ENCODE data around the gene EFNB2. TPM values are rescaled to one million over a fixed set of nuclear protein-coding genes. Genes with fewer than 3 reads are reported as not detected.
A peak's percentile ranks its signal among the peaks of the same experiment; 100 is the strongest.

EFNB2 gene
- total RNA-seq, 1 donor from 2014 or later: 33.1 TPM

GRCh38 chr13:106525865-106526264 is 9.6 kb downstream of the EFNB2 start:
- DNase-seq: no peak

GRCh38 chr13:106524108-106524507 is 11.4 kb downstream of the EFNB2 start:
- no peak for DNase-seq

DNA sequence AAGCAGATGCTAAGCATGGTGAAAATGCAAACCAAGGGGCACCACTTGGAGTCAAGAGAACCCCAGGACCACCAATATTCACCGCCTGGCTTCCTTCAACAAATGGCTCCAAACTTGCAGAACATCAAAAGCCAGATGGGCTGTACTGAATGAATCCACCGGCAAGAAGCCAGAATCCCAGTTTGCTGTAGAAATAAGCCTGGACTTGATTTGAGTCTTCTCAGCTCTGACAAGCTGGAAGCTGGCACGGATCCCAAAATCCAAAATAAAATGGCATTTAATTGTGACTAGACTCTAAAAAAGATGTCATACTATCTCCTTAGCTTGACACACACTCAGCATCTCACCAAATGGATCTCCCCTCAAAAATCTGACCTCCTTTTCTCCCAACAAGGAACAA is 11.9 kb downstream of the EFNB2 start:
- peak; percentile 67 for DNase-seq

DNA sequence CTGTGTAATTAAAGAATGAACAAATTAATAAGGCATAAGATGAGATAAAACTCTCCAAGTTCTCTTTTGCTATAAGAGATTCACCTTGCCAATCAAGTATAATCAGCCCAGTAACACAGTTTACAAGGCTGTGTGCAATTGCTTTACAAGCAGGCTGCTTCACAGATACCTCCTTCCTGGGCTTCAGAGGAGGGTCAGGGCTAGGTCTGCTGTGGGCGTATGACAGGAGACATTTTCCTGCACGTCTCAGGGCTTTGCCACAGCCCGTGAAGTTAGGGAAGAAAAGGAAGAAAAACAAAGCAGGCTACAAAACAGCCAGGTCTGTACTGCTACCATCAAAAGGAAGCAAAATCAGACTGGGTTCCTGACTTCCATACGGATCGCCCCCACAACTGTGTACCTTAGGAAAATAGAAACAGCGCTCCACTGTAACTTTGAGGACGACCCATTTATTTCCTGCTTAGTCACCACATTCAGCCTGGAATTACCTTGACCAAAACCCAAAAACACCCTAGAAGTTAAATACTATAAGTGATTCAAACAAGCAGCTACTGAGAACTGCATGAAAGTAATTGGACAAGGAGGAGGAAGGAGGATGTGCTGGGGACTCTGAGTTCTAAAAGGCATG is 12.4 kb downstream of the EFNB2 start:
- DNase-seq: no peak

DNA sequence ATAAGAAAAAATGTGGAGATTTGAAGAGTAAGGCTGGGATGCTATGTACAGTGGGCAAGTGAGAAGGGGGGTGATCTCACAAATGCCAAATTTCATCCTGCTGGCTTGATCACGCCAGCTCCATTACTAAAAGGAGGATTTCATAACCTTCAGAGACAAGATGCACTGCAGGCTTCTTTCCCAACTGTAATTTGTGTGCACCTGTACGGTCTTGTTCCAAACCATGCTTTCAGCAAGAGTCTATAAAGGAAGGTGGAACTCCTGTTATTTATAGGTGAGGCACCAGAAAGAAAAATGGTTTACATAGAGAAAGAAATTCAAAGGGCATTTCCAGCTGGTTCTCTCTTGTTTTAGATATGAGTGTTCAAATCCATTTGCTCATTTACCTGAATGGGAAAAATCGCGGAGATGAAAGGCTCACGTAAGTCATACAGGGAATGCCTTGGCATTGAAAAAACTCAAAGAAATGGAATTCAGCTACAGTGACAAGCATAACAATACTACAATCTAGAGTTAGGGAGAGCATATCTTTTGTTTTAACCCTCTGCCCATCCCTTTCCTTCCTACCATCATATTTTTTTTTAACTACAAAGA is 13.3 kb downstream of the EFNB2 start:
- DNase-seq: no peak

DNA sequence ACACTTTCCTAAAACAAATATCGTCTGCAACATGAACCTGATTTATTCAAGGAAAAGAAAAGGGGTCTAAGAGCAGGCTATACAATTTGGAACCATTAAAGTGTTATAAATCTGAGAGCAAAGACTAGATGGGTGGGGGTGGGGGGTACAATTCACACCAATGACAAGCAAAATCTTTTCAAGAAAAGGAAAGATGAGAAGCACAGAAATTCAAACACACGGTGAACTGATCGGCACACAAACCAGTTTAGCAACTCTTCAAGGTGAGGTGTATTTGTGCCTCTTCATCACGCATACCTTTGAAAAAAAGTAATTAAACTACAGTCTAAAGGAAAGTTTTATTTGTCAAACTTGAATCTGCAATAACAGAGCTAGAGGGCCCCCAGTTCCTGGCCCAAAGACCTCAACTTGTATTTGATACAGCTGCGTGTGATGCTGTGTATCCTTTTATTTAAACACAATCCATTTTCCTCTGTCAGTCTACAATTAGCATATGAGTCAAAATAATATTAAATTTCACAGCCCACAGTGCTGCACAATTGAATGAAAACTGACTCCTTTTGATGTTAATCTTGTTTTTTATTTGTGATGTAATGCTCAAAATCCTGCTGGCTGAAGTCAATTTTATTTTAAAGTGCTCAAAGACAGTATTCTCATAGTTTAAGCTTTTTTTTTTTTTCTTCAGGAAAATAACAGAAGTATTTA is 14.2 kb downstream of the EFNB2 start:
- no peak for DNase-seq

GRCh38 chr13:106520251-106521054 is 15.0 kb downstream of the EFNB2 start:
- DNase-seq: peak; percentile 70

GRCh38 chr13:106518512-106518911 is 16.9 kb downstream of the EFNB2 start:
- DNase-seq: no peak

DNA sequence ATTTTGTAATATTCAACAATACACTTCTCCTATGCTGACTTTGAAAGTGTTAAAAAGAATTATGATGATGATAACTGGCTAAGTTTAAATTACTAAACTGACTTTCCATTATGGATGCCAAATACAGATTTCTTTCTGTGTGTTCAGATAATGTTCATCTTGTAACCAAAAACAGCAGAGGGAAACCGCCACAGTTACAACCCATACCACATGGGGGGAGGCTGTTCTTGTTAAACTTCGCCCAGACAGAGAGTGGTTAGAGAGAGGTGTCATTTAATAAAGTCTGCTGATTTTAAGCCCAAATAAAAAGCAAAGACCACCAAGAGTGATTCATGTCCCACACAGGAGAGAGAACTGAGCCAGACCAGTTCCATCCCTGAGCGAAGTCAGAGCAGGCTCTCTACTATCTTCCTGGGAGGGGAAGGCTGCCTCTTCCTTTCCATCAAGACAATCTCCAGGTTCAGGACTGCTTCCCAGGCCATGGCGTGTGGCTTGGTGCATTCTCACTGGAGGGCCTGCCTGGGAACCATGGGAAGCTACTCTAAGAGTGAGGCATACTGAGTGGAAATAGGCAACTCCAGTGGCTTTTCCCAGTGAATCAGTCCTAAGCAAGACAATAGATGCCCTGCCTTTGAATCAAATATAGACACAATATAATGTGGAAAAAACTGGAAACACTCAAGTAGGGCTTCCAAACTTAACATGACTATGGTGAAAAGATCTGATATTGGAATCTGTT is 18.2 kb downstream of the EFNB2 start:
- no peak for DNase-seq

- no peak for DNase-seq
Observed at GRCh38 chr13:106515635-106516254, 19.7 kb downstream of the EFNB2 start.

DNA sequence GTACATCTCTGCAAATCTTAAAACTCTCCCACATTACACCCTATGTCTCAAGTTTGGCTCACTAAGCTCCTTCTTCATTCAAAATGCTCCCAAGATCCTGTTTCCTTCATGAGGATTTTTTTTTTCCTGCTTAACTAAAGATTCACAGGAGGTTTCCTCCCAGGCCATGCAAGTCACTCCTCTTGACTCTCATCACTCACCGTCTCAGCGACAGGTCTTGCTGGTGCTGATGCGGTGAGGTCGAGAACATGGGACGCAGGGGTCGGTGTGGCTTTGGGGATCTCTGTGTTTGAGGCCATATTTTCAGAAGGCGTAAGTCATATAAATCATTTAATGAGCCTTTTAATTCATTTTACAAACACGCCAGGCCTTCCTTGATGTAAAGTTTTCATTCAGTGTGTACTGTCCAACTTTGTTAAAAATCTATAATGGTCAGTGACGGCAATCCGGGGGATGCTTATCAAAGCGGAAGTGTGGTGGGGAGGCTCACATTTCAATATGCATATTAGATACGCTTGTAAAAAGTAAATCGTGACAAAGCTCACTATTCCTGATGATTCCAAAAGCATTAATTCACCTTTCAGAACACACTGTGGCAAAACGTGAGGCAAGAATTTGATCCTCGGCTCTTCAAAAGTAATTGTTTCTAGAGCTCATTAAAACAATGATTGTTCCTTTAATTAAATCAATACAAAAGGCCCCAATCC is 20.4 kb downstream of the EFNB2 start:
- no peak for DNase-seq

DNA sequence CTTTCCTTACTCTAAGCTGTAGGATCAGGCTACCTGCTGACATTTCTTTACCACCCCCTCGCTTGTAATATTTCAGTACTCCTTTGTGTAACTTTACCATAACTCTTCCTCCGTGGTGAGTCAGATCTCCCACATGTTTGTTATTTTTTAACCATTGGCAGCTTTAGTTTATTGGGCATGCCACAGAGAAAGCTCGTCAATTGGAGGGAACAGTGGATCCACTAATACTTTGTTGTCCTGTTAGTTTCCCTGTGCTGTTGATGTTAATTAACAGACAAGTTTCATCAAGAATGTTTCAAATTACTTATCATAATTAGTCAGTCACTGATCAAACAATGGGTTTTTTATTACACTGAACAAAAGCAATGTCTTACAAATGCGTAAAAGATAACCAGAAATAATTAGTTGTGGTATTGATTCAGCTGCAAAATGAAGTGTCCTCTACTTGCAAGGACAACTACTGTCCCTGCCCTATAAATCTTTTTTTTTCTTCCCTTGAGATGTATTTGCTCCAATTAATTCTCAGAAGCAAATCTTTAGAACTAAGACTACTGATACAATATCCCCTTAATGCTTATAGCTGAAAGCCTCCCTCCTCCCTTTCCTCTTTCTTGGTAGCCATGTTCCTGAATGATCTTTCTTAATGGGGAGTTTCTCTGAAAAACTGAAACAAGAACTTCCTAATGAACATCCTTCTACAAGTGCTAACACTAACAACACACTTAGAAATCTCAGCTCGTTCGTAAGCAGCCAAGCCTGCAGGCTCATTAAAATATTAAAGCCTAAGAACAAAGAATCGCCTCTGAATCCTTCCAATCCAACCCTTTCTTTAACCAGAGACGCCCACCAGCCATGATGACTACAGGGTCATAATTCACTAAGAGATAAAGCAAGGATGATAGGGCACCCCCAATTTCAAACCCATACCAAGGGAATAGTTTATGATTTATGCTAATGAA is 22.2 kb downstream of the EFNB2 start:
- no peak for DNase-seq

- no peak for DNase-seq
Observed at GRCh38 chr13:106507560-106508274, 27.7 kb downstream of the EFNB2 start.

DNA sequence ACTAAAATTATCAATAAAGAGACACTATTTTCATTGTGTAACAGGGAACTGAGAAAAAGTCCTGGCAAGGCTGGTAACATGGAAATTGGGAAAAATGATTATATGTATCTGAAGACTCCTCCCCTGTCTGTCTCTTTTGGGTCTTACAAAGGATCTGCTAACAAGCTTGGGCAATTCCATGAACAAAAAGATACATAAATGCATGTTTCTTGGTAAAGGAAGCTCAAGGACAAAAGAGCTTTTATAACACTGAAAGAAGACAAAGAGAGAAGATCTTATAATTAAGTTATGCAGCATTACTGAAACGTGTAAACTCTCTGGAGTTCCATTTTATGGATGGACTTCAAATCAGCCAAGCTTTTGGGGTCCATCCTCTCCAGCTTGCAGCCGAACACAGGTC is 29.2 kb downstream of the EFNB2 start:
- no peak for DNase-seq

GRCh38 chr13:106505732-106506131 is 29.7 kb downstream of the EFNB2 start:
- no peak for DNase-seq

DNA sequence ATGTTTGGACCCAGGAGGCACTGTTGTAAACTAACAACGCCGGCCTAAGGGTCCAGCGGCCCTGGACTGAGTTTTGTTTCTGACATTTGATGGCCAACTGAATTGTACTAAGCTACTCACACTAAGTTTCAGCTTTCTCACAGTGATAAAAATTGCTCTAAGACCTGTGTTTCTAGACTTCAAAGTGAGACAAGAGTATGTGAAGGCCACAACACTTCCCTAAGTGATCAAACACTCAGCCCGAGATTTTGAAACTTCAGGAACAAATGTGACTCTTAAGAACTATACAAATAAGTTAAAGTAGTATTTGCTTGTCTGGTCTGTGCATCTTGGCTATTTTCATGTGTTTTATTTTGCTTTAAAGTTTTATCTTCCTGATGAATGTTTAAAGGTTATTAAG is 30.2 kb downstream of the EFNB2 start:
- no peak for DNase-seq

GRCh38 chr13:106503730-106504453 is 31.6 kb downstream of the EFNB2 start:
- no peak for DNase-seq

DNA sequence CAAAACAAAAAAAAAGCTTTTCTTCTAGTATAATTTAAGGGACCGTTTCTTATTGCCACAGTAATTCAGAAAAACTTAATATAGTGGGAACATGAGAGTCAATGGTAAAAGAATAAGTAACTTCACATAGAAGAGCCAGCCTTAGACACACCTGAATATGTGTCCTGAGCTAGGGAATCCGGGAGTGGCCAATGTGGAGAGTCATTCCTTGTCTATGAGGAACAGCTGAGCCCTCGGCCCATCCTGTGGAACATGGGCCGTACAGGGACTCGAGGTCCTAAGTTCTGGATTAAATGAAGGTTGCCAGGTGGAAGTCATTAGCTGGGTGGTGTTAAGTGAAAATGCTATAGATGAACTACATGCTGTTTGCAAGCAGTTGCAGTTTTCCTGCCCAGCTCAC is 32.2 kb downstream of the EFNB2 start:
- DNase-seq: no peak
